ENCODE measurements around the gene AFDN. TPM values are rescaled to one million over a fixed set of nuclear protein-coding genes. Genes with fewer than 3 reads are reported as not detected.

The AFDN gene
- total RNA-seq, 4 donors from 2014 or later = 134 to 179 (median 144) TPM

- 87 to 88% methylated on average over 24 of the region's 25 CpGs for WGBS, 2 donors
- TF ChIP-seq POLR2A (IDR thresholded peaks at IDR 0.05) = no peak
- TF ChIP-seq, protein P1, sequence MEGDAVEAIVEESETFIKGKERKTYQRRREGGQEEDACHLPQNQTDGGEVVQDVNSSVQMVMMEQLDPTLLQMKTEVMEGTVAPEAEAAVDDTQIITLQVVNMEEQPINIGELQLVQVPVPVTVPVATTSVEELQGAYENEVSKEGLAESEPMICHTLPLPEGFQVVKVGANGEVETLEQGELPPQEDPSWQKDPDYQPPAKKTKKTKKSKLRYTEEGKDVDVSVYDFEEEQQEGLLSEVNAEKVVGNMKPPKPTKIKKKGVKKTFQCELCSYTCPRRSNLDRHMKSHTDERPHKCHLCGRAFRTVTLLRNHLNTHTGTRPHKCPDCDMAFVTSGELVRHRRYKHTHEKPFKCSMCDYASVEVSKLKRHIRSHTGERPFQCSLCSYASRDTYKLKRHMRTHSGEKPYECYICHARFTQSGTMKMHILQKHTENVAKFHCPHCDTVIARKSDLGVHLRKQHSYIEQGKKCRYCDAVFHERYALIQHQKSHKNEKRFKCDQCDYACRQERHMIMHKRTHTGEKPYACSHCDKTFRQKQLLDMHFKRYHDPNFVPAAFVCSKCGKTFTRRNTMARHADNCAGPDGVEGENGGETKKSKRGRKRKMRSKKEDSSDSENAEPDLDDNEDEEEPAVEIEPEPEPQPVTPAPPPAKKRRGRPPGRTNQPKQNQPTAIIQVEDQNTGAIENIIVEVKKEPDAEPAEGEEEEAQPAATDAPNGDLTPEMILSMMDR (IDR thresholded peaks at IDR 0.05) = no peak
- TF ChIP-seq EP300 (IDR thresholded peaks at IDR 0.05) = no peak
- no peaks in the 10 kb centered on the region for H3K27me3 ChIP-seq
Observed at GRCh38 chr6:167815296-167815980, 11.3 kb upstream of the AFDN start.

DNA sequence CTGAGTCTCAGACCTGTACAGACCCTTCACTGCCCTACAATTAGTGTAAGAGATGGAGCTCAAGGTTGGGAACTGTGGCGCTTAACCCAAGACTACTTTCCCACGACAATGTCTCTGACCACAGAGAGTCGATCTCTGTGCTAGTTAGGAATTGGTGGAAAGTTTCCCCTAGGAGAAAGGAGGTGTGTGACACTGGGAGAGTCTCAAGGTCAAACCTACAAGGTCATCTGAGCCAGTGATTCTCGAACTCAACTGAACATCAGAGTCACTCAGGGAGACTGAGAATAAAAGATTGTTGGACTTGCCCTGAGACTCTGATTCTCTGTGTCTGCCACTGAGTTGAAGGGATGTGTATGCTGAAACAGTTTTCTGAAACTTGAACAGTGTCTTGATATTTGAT lies 9.7 kb upstream of the AFDN start:
- TF ChIP-seq, protein P1 (IDR thresholded peaks at IDR 0.05) = no peak
- no peak for TF ChIP-seq EP300 (IDR thresholded peaks at IDR 0.05)
- no peak for TF ChIP-seq POLR2A (IDR thresholded peaks at IDR 0.05)

More at GRCh38 chr6:167815296-167815980, 11.3 kb upstream of the AFDN start:
- Histone ChIP-seq H3K27ac (no peak overlapping the region), H3K36me3 (no peaks in the 10 kb centered on the region), H3K9me3 (no peaks in the 10 kb centered on the region), H3K4me1 (no peaks in the 10 kb centered on the region), H3K4me3 (no peak overlapping the region)
- DNase-seq (ENCODE audit: low spot score in 2 of 2) = no peak

GRCh38 chr6:167817729-167818128 lies 9.0 kb upstream of the AFDN start:
- WGBS, 2 donors = 58 to 74% methylated on average over 1 of the region's 1 CpG

More for the DNA sequence above, 9.7 kb upstream of the AFDN start:
- Histone ChIP-seq H3K36me3 (no peaks in the 10 kb centered on the region), H3K4me3 (no peak overlapping the region), H3K4me1 (no peaks in the 10 kb centered on the region), H3K27ac (no peak overlapping the region), H3K27me3 (no peaks in the 10 kb centered on the region), H3K9me3 (no peaks in the 10 kb centered on the region)
- 86 to 92% methylated on average over 4 of the region's 4 CpGs for WGBS, 2 donors
- no peak for DNase-seq (ENCODE audit: low spot score in 2 of 2)

DNA sequence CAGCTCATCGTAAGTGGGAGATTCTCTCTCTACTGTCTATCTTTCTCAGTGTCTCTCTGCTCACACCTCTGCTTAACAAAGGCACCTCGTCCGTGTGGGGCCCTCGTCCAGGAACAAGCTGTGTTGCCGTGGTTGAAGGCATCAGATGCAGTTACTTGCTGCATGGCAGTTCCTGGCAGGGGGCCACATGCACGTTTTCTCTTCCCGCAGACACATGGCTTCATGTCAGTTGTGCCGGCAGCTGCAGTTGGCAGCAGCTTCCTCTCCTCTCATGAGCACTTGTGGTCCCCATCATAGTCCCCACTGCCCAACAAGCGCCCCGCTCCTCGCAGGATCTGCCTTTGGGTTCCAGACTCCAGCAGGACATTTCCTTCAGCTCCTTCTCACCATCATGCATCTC lies 7.1 kb upstream of the AFDN start:
- Histone ChIP-seq H3K27ac (no peak overlapping the region), H3K4me1 (peaks cover 0 to 1% (median 0%) of the 10 kb centered on the region in 4 donors), H3K36me3 (no peaks in the 10 kb centered on the region), H3K9me3 (no peaks in the 10 kb centered on the region), H3K27me3 (no peaks in the 10 kb centered on the region), H3K4me3 (no peak overlapping the region)
- 54 to 70% methylated on average over 11 of the region's 11 CpGs for WGBS, 2 donors
- TF ChIP-seq EP300 (IDR thresholded peaks at IDR 0.05) (no peak), POLR2A (IDR thresholded peaks at IDR 0.05) (no peak)
- TF ChIP-seq, protein P1 (IDR thresholded peaks at IDR 0.05) = no peak
- DNase-seq (ENCODE audit: low spot score in 2 of 2) = no peak

More at GRCh38 chr6:167817729-167818128, 9.0 kb upstream of the AFDN start:
- Histone ChIP-seq H3K36me3 (no peaks in the 10 kb centered on the region), H3K9me3 (no peaks in the 10 kb centered on the region), H3K27me3 (no peaks in the 10 kb centered on the region), H3K27ac (no peak overlapping the region), H3K4me3 (no peak overlapping the region), H3K4me1 (no peaks in the 10 kb centered on the region)
- no peak for DNase-seq (ENCODE audit: low spot score in 2 of 2)
- TF ChIP-seq POLR2A (IDR thresholded peaks at IDR 0.05) (no peak), EP300 (IDR thresholded peaks at IDR 0.05) (no peak)
- TF ChIP-seq, protein P1 (IDR thresholded peaks at IDR 0.05) = no peak

GRCh38 chr6:167820681-167821080 lies 6.0 kb upstream of the AFDN start:
- Histone ChIP-seq H3K4me3 (no peak overlapping the region), H3K9me3 (no peaks in the 10 kb centered on the region), H3K4me1 (peaks cover 0 to 12% (median 0%) of the 10 kb centered on the region in 4 donors), H3K36me3 (no peaks in the 10 kb centered on the region), H3K27me3 (no peaks in the 10 kb centered on the region), H3K27ac (no peak overlapping the region)
- TF ChIP-seq EP300 (IDR thresholded peaks at IDR 0.05) (no peak), POLR2A (IDR thresholded peaks at IDR 0.05) (no peak)
- TF ChIP-seq, protein P1 (IDR thresholded peaks at IDR 0.05) = no peak
- DNase-seq (ENCODE audit: low spot score in 2 of 2) = no peak
- 82 to 93% methylated on average over 7 of the region's 7 CpGs for WGBS, 2 donors
